ENCODE results near the gene TXNDC8.
"Not testable (repeated sequence)": the region's sequence is repeated elsewhere in the genome, so short reads cannot be mapped to it uniquely, and the experiment has no call there.

Gene TXNDC8

GRCh38 chr9:110337727-110338126, at the start of gene TXNDC8:
TXNDC8 (minus strand) TSS chr9:110337863.
- Mint-ChIP-seq H3K27ac (no peak within 1 kb of the TSS), H3K4me3 (no peak within 1 kb of the TSS), H3K36me3 (no peaks in the 10 kb centered on the region), H3K9me3 (peaks cover 4% of the 10 kb centered on the region), H3K27me3 (no peaks in the 10 kb centered on the region), H3K4me1 (no peaks in the 10 kb centered on the region)

- Mint-ChIP-seq H3K36me3 (no peaks in the 10 kb centered on the region), H3K9me3 (no peaks in the 10 kb centered on the region), H3K4me3 (no peak overlapping the region), H3K27me3 (peaks cover 2% of the 10 kb centered on the region), H3K4me1 (no peaks in the 10 kb centered on the region), H3K27ac (no peak overlapping the region)
These were observed 45.8 kb upstream of the TXNDC8 start for GRCh38 chr9:110383491-110383890.

- no peak overlapping the region for H3K4me3 Mint-ChIP-seq
- peaks cover 2% of the 10 kb centered on the region for H3K27me3 Mint-ChIP-seq
- H3K4me1 Mint-ChIP-seq = no peaks in the 10 kb centered on the region
- H3K27ac Mint-ChIP-seq = no peak overlapping the region
- no peaks in the 10 kb centered on the region for H3K9me3 Mint-ChIP-seq
- H3K36me3 Mint-ChIP-seq = no peaks in the 10 kb centered on the region
These were observed 45.1 kb upstream of the TXNDC8 start for GRCh38 chr9:110382731-110383130.

GRCh38 chr9:110371411-110372007, 33.8 kb upstream of the TXNDC8 start:
- no peak overlapping the region for H3K4me3 Mint-ChIP-seq
- no peak overlapping the region for H3K27ac Mint-ChIP-seq
- H3K9me3 Mint-ChIP-seq = no peaks in the 10 kb centered on the region
- no peaks in the 10 kb centered on the region for H3K36me3 Mint-ChIP-seq
- no peaks in the 10 kb centered on the region for H3K27me3 Mint-ChIP-seq
- no peaks in the 10 kb centered on the region for H3K4me1 Mint-ChIP-seq

- no peaks in the 10 kb centered on the region for H3K4me1 Mint-ChIP-seq
- no peaks in the 10 kb centered on the region for H3K27me3 Mint-ChIP-seq
- H3K9me3 Mint-ChIP-seq = no peaks in the 10 kb centered on the region
- no peak overlapping the region for H3K27ac Mint-ChIP-seq
- no peaks in the 10 kb centered on the region for H3K36me3 Mint-ChIP-seq
- H3K4me3 Mint-ChIP-seq = no peak overlapping the region
These were observed 32.7 kb upstream of the TXNDC8 start for GRCh38 chr9:110370315-110370714.

- H3K4me3 Mint-ChIP-seq = no peak overlapping the region
- H3K36me3 Mint-ChIP-seq = no peaks in the 10 kb centered on the region
- no peaks in the 10 kb centered on the region for H3K9me3 Mint-ChIP-seq
- peaks cover 2% of the 10 kb centered on the region for H3K27me3 Mint-ChIP-seq
- no peaks in the 10 kb centered on the region for H3K4me1 Mint-ChIP-seq
- H3K27ac Mint-ChIP-seq = no peak overlapping the region
These were observed 26.8 kb upstream of the TXNDC8 start for GRCh38 chr9:110364451-110364850.

GRCh38 chr9:110358992-110359391, 21.3 kb upstream of the TXNDC8 start:
- H3K27ac Mint-ChIP-seq, H3K36me3 Mint-ChIP-seq, H3K9me3 Mint-ChIP-seq, H3K4me3 Mint-ChIP-seq, H3K4me1 Mint-ChIP-seq, H3K27me3 Mint-ChIP-seq: not testable (repeated sequence)

- Mint-ChIP-seq H3K4me3 (no peak overlapping the region), H3K27ac (no peak overlapping the region), H3K9me3 (no peaks in the 10 kb centered on the region), H3K27me3 (no peaks in the 10 kb centered on the region), H3K36me3 (no peaks in the 10 kb centered on the region), H3K4me1 (no peaks in the 10 kb centered on the region)
These were observed 19.8 kb upstream of the TXNDC8 start for GRCh38 chr9:110357505-110357904.

- no peak overlapping the region for H3K27ac Mint-ChIP-seq
- no peak overlapping the region for H3K4me3 Mint-ChIP-seq
- no peaks in the 10 kb centered on the region for H3K36me3 Mint-ChIP-seq
- no peaks in the 10 kb centered on the region for H3K27me3 Mint-ChIP-seq
- no peaks in the 10 kb centered on the region for H3K4me1 Mint-ChIP-seq
- H3K9me3 Mint-ChIP-seq = no peaks in the 10 kb centered on the region
These were observed 19.2 kb upstream of the TXNDC8 start for GRCh38 chr9:110356639-110357395.

- no peaks in the 10 kb centered on the region for H3K4me1 Mint-ChIP-seq
- no peaks in the 10 kb centered on the region for H3K36me3 Mint-ChIP-seq
- no peak overlapping the region for H3K27ac Mint-ChIP-seq
- no peaks in the 10 kb centered on the region for H3K27me3 Mint-ChIP-seq
- H3K9me3 Mint-ChIP-seq = no peaks in the 10 kb centered on the region
- H3K4me3 Mint-ChIP-seq = no peak overlapping the region
These were observed 18.2 kb upstream of the TXNDC8 start for GRCh38 chr9:110355911-110356310.

- Mint-ChIP-seq H3K9me3 (no peaks in the 10 kb centered on the region), H3K4me1 (no peaks in the 10 kb centered on the region), H3K4me3 (no peak overlapping the region), H3K27ac (no peak overlapping the region), H3K27me3 (no peaks in the 10 kb centered on the region), H3K36me3 (no peaks in the 10 kb centered on the region)
These were observed 13.4 kb upstream of the TXNDC8 start for GRCh38 chr9:110351009-110351467.

- Mint-ChIP-seq H3K4me1 (no peaks in the 10 kb centered on the region), H3K9me3 (no peaks in the 10 kb centered on the region), H3K4me3 (no peak overlapping the region), H3K27ac (no peak overlapping the region), H3K27me3 (peaks cover 1% of the 10 kb centered on the region), H3K36me3 (no peaks in the 10 kb centered on the region)
These were observed 8.7 kb upstream of the TXNDC8 start for GRCh38 chr9:110346325-110346724.

- peaks cover 4% of the 10 kb centered on the region for H3K9me3 Mint-ChIP-seq
- H3K27ac Mint-ChIP-seq = no peak overlapping the region
- no peaks in the 10 kb centered on the region for H3K36me3 Mint-ChIP-seq
- H3K4me3 Mint-ChIP-seq = no peak overlapping the region
- no peaks in the 10 kb centered on the region for H3K4me1 Mint-ChIP-seq
- peaks cover 1% of the 10 kb centered on the region for H3K27me3 Mint-ChIP-seq
These were observed 7.2 kb upstream of the TXNDC8 start for GRCh38 chr9:110344821-110345220.

GRCh38 chr9:110343551-110343950, 5.9 kb upstream of the TXNDC8 start:
- Mint-ChIP-seq H3K4me1 (no peaks in the 10 kb centered on the region), H3K4me3 (no peak overlapping the region), H3K9me3 (peaks cover 4% of the 10 kb centered on the region), H3K27me3 (peaks cover 1% of the 10 kb centered on the region), H3K27ac (no peak overlapping the region), H3K36me3 (no peaks in the 10 kb centered on the region)

- Mint-ChIP-seq H3K9me3 (peaks cover 4% of the 10 kb centered on the region), H3K4me1 (no peaks in the 10 kb centered on the region), H3K27me3 (peaks cover 1% of the 10 kb centered on the region), H3K36me3 (no peaks in the 10 kb centered on the region), H3K4me3 (no peak overlapping the region), H3K27ac (no peak overlapping the region)
These were observed 2.6 kb upstream of the TXNDC8 start for GRCh38 chr9:110340306-110340705.

GRCh38 chr9:110338143-110338542, 480 bp upstream of the TXNDC8 start:
- Mint-ChIP-seq H3K27me3 (no peaks in the 10 kb centered on the region), H3K4me1 (no peaks in the 10 kb centered on the region), H3K9me3 (peaks cover 4% of the 10 kb centered on the region), H3K36me3 (no peaks in the 10 kb centered on the region), H3K27ac (no peak overlapping the region), H3K4me3 (no peak overlapping the region)

All from activated naive CD4-positive, alpha-beta T cell treated with anti-CD3 and anti-CD28 coated beads, Interleukin-2, amount 50 U/mL, for 24 hours (primary cell).